Measurements from ENCODE around the gene SNRPB.

- no peak for TF ChIP-seq SIX5 (IDR thresholded peaks at IDR 0.05; ENCODE audit: low read depth, low read length, severe bottlenecking)
- no peak for TF ChIP-seq ESRRA (IDR thresholded peaks at IDR 0.05; ENCODE audit: low read length)
- no peak for TF ChIP-seq YY1 (IDR thresholded peaks at IDR 0.05; ENCODE audit: low read depth, low read length)
- TF ChIP-seq CTCF (IDR thresholded peaks at IDR 0.05 in 2 of 3, conservative IDR thresholded peaks at IDR 0.05 in 1 of 3; ENCODE audit: control insufficient read depth in 2 of 3, extremely low read depth in 1 of 3, insufficient read depth in 1 of 3, low read depth in 3 of 3, low read length in 3 of 3) = no peak
- no peak for TF ChIP-seq RCOR1 (conservative IDR thresholded peaks at IDR 0.05; ENCODE audit: low read depth, low read length)
- no peak for TF ChIP-seq ZBTB33 (IDR thresholded peaks at IDR 0.05)
- no peak for TF ChIP-seq REST (IDR thresholded peaks at IDR 0.05; ENCODE audit: low read depth, low read length)
- TF ChIP-seq EP300 (IDR thresholded peaks at IDR 0.05; ENCODE audit: borderline replicate concordance in 1 of 2, control insufficient read depth in 1 of 2, low read depth in 2 of 2, low read length in 2 of 2) = no peak
Observed at GRCh38 chr20:2455771-2456497, 14.7 kb downstream of the SNRPB start.
